RPMI8226 (cell line): ENCODE measurements around the gene MCF2L2.
"Not testable (repeated sequence)": the region's sequence is repeated elsewhere in the genome, so short reads cannot be mapped to it uniquely, and the experiment has no call there.

Source experiments
- DNase-seq: peaks from one replicate; pipeline ENCODE4 v3.0.0-alpha.2; 2015

The MCF2L2 gene

GRCh38 chr3:183262875-183263378 lies 165.5 kb downstream of the MCF2L2 start:
- no peak for DNase-seq

GRCh38 chr3:183261151-183261724 lies 167.2 kb downstream of the MCF2L2 start:
- DNase-seq: no peak

GRCh38 chr3:183260167-183260904 lies 168.1 kb downstream of the MCF2L2 start:
- DNase-seq: no peak

GRCh38 chr3:183259621-183260020 lies 168.8 kb downstream of the MCF2L2 start:
- no peak for DNase-seq

DNA sequence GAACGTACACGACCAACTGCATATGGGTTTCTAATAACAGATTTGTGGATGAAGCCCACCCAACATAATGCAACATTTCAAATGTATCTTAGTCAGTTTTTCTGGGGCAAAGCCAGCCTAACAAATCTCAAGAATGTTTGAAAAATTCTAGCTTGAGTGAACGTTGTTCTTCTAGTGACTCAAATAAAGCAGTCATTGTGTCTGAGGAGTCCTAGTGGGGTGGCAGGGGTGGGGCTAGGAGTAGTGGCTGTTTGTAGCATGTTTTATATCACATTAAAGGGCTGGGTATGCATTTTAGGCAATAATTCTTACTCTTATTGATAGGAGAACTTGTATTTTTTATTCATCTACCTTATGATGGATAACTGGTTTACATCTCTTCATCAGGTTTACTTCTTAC lies 169.3 kb downstream of the MCF2L2 start:
- DNase-seq: no peak

GRCh38 chr3:183255348-183255730 lies 173.1 kb downstream of the MCF2L2 start:
- DNase-seq: no peak

DNA sequence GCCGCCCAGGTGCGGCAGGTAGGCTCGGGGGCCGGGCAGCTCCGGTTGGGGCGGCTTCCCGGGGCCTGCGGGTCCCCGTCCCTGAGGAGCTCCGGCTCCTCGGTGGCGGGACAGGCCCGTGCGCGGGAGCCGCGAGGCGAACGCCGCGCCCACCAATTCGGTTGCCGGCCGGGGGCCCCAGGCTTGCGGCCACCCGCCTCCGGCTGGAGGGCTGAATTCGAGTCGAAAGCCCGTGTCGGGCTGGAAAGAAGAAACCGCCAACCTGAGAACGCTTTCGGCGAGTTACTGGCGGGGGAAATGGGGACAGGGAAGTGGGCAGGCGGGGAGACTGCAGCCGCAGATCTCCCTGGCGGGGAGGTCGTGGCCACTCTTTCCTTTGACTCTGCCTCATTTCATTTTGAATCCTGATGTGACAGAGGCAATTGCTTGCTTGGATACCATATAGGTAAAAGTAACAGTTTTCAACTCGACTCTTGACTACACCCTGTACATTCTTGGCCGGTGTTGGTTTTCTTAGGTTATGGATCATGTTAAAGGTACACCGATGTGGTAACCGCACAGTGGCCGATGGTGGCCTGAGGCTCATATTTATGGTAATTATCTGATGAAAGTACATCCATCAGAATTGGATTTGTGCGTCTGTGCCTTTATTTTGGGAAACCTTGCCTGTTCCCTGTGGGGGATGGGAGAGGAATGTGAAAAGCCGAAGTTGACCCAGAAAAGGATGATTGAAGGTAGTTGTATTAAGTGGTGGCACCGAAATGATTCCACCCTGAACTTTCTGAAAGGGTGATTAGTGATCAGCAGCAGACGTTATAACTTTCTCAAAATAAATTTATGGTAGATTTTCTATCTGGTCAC lies 173.7 kb downstream of the MCF2L2 start:
- no peak for DNase-seq

- peak; percentile 36 for DNase-seq
Observed at GRCh38 chr3:183253528-183254486, 174.6 kb downstream of the MCF2L2 start.

DNA sequence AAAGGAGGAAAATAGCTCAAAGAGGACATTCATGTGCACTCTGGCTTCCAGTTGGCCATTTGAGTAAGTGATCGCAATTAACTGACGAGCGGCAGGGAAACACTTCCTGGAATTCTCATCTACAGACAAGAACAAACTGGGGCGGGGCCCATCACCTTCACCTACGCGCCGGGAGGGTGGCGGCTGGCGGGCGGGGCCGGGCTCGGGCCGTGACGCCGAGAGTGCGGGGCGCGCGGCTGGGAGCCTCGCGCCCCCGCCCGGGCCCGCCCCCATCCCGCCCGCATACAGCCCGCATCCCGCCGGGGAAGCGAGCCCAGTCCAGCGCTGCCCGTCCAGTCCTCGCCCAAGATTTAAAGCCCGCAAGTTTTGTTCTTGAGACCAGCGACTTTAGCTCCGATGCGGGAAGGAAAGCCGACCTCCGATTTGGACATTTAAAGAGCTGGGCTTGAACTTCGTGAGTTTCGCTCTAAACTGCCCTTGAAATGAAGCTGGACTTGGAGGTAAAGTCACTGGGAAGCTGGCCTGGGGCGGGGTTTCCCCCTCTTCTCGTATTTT lies 175.4 kb downstream of the MCF2L2 start, which contains the start of gene B3GNT5:
B3GNT5 (plus strand) TSS at position 281 of the 555 bp plus-strand sequence. CDS start 16,546 bp downstream, outside the sequence.
- no peak for DNase-seq

DNA sequence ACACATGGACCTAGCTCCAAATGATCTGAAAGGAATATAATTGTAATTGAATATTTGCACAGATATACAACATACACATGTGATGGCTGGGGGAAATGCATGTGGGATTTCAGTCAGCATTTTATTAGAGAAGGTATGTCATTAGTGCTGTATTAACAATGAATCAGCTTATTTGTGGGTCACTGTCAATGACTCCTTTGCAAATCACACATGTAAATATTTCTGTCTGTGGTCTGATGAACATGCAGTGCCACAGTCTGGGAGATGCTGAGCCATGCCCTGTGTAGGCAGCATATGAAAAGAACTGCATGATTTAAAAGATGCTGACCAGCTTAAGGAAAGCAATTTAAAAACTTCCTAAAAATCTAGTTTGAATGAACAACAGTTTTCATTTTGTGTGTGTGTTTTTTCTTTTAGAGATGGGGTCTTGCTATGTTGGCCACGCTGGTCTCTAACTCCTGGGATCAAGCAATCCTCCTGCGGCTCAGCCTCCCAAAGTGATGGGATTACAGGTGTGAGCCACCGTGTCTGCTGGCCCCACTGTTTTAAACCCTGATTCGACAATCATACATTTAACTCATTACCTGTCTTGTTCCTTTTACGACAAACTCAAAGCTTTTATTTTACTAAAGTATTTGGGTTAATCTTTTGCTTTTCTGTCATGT lies 176.2 kb downstream of the MCF2L2 start:
- no peak for DNase-seq

DNA sequence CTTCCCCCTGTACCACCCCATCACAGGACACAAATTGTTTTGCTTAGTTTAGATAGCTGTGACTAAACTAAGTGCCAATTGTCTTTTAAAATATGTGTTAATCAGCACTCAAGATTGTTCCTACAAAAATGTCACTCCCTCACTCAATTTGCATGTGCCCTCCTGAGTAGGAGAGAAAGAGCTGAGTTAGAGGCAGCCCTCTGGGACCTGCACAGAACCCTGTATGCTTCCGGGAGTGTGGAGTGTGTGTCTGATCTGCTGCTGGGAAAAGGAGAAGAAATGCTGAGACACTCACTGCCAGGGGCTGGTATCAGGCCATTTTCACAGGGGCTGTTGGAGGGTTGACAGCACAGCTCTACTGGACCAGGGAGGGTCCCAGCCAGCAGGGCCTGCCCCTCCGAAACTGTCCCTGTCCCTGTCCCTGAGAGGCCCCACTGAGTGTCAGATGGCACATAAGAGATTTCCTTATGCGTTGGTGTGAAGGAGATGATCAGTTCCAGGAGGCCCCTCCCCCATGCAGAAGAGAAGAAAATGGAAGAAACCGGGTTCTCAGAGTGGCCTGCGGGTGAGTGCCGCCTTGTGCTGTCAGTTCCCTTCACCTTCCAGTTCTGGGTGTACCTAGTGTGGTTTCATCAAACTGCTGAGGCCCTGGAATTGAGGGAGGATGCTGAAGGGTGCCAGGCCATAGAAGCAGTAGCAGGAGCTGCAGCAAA lies 179.3 kb downstream of the MCF2L2 start:
- DNase-seq: no peak

DNA sequence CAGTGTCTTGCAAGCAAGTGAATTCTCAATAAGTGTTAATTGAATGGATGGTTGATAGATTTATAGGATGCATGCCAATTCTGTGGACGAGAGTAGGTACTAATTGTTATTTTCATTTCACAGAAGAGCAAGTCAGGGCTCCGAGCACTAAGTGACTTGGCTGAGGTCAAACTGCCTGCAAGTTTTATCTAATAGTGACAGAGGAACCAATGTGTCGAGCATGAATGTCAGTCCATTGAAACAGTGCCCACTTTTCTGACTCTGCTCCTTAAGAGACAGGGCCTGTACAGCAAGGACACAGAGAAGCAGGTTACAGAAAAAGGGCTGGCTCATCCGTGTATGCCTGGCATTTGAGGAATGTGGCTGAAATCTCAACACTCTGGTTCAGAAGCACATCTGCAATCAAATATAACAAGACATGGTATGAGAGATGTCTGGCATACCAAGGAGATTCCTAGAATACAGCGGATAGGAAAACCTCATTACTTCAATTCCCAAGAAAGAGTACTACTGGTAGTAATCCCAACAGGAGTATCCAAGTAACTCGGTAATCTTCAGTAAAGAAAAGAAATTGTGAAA lies 181.3 kb downstream of the MCF2L2 start:
- DNase-seq: no peak

GRCh38 chr3:183244981-183245476 lies 183.4 kb downstream of the MCF2L2 start:
- DNase-seq: no peak

- no peak for DNase-seq
Observed at GRCh38 chr3:183244219-183244618, 184.2 kb downstream of the MCF2L2 start.

DNA sequence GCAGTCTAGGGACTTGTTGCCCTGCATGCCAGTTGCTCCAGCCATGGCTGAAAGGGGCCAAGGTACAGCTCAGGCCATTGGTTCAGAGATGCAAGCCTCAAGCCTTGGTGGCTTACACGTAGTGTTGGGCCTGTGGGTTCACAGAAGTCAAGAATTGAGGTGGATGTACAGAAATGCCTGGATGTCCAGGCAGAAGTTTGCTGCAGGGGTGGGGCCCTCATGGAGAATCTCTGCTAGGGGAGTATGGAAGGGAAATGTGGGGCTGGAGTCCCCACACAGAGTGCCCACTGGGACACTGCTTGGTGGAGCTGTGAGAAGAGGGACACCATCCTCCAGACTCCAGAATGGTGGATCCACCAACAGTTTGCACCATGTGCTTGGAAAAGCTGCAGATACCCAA lies 186.0 kb downstream of the MCF2L2 start:
- DNase-seq: no peak

DNA sequence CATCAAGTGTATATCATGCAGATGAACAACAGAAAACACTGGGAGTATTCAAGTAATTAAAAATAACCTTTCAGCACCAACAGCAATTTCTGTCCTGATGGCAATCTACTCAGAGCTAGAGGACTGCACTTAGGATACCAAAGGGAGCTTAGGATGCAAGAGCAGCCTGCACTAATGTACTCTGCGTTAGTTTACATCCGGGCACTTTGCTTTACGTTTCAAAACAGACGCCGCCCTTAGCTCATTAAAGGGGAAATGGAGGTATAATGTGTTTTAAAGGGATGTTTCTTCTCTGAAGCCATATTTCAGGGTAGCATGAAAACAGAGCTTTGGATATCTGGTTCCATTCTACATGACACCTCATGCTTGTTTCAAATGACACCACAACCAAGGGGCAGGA lies 189.4 kb downstream of the MCF2L2 start:
- no peak for DNase-seq

DNA sequence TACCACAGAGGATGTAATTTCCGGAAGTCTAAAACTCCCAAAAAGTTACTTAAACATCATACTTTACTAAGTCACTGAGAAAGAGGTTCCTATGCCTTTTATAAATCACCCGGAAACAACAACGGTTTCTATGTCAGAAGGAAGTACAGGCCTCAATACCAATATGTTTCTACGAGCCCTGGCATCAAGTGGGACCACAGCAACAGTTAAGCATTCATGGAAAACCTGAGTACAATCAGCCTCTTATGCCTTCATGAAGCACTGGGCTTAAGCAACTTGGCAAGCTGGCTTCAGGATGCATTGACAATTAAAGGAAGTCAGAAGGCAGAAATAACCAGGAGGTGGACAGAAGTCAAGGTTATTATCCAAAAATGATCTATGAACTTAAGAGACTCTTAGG lies 194.5 kb downstream of the MCF2L2 start:
- no peak for DNase-seq

- no peak for DNase-seq
Observed at GRCh38 chr3:183230826-183231225, 197.6 kb downstream of the MCF2L2 start.

- not testable (repeated sequence) for DNase-seq
Observed at GRCh38 chr3:183230251-183230650, 198.2 kb downstream of the MCF2L2 start.

DNA sequence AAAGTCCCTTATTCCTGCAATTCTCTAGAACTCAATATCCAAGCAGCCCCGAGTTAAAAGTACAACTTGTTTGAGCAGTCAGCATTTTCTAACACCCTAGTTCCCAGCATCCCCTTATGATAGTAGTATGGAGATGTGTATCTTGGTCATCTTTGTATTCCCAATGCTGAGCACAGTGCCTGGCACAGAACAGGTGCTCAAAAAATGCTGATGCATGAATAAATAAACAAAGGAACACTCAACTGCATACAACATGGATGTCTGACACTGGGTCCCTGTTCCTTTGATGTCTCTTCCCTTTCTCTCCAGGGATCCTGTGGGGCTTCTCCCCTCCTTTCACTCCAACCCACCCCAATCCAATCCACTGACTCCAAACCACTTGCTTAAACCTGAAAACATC lies 199.2 kb downstream of the MCF2L2 start:
- no peak for DNase-seq
